Activated T-cell treated with anti-CD3 and anti-CD28 coated beads, Interleukin-2, amount 50 U/mL, for 72 hours (primary cell): ENCODE data around the gene TRIO. TPM values are rescaled to one million over a fixed set of nuclear protein-coding genes. Genes with fewer than 3 reads are reported as not detected.
"Not testable (repeated sequence)": the region's sequence is repeated elsewhere in the genome, so short reads cannot be mapped to it uniquely, and the experiment has no call there.

Experiments used
- ATAC-seq, 2 donors: fragments of 150-1000 bp; cut with Tn5 transposase; replicated peaks in 1 of 2; 2 replicates each; pipeline ENCODE4 v1.10.0; 2021; ENCODE audit warnings: moderate library complexity in 2 of 2, mild to moderate bottlenecking in 1 of 2
- DNase-seq, 2 donors: peaks; one replicate each; pipeline ENCODE4 v3.0.0; 2021 to 2022; ENCODE audit warnings: mixed read lengths in 1 of 2
- H3K27ac Mint-ChIP-seq: one replicate; pipeline ENCODE4 v1.8.0; 2022; ENCODE audit warnings: mild to moderate bottlenecking, moderate library complexity, mixed read lengths
- H3K27me3 Mint-ChIP-seq: one replicate; pipeline ENCODE4 v1.8.0; 2022; ENCODE audit warnings: low read depth, mixed read lengths
- H3K36me3 Mint-ChIP-seq, 2 donors: one replicate each; pipeline ENCODE4 v1.8.0; 2022; ENCODE audit warnings: mixed read lengths in 2 of 2, mild to moderate bottlenecking in 1 of 2; ENCODE audit not compliant: insufficient read depth in 2 of 2
- H3K4me1 Mint-ChIP-seq: one replicate; pipeline ENCODE4 v1.8.0; 2022; ENCODE audit warnings: low read depth, mixed read lengths
- H3K4me3 Mint-ChIP-seq, 2 donors: one replicate each; pipeline ENCODE4 v1.8.0; 2022; ENCODE audit warnings: mild to moderate bottlenecking in 2 of 2, mixed read lengths in 2 of 2, moderate library complexity in 2 of 2
- H3K9me3 Mint-ChIP-seq, 2 donors: one replicate each; pipeline ENCODE4 v1.8.0; 2022; ENCODE audit warnings: mixed read lengths in 2 of 2
- total RNA-seq, 2 donors: library from RNA; stranded (reverse); gene quantifications; one replicate each; pipeline ENCODE4 v1.2.3, GENCODE V29; 2022

Gene TRIO
- total RNA-seq, 2 donors from 2014 or later = 13.2 to 14.0 TPM

DNA sequence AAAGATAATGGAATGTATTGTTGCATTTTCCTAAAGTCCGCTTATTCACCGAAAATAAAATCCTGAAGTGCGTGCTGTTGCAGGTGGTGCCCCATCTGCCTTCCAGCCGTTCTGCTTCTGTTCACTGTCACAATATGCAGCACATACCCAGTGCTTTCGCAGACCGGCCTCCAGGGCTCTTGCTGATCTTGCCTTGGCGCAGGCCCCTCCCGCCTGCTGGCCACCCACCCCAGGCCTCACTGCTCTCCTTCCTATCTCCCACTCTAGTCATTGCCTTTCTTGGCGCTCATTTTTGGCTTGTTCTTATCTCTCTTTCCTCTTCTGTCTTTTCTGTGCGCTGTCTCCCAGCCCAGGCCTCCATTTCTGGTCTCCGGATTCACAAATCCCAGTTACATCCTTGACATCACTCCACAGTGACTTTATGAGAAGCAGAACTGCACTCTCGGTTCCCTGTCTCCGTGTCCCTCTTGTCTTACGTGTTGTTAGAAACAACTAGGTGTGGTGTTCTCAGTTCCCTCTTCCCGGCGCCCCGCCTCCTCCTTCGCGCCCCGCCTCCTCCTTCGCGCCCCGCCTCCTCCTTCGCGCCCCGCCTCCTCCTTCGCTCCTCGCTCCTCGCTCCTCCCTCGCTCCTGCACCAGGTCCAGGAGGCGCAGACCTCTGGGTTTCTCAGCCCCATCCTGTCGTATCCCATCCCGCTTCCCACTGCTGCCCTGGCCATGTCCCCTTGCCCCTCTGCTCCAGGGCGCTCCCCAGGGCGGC is 236.8 kb downstream of the TRIO start:
- Mint-ChIP-seq H3K9me3 (no peaks in the 10 kb centered on the region), H3K4me3 (no peak overlapping the region), H3K36me3 (no peaks in the 10 kb centered on the region), H3K27me3 (no peaks in the 10 kb centered on the region), H3K27ac (no peak overlapping the region), H3K4me1 (no peaks in the 10 kb centered on the region)
- ATAC-seq = no peak
- DNase-seq = no peak

DNA sequence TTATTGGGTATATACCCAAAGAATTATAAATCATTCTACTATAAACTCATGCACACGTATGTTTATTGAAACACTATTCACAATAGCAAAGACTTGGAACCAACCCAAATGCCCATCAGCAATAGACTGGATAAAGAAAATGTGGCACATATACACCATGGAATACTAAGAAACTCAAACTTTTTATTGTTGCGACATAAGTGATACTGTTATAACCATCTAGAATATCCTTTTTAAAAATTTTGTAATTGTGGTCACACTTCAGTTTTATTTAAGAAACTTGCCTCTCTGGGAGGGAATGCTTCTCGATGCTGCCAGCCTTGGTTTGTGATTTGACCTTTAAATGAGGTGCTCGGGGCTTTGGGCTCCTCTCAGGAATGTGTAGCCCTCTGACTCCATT is 237.6 kb downstream of the TRIO start:
- Mint-ChIP-seq H3K4me1 (no peaks in the 10 kb centered on the region), H3K9me3 (no peaks in the 10 kb centered on the region), H3K27ac (no peak overlapping the region), H3K27me3 (no peaks in the 10 kb centered on the region), H3K4me3 (no peak overlapping the region), H3K36me3 (no peaks in the 10 kb centered on the region)
- no peak for DNase-seq
- ATAC-seq = no peak

DNA sequence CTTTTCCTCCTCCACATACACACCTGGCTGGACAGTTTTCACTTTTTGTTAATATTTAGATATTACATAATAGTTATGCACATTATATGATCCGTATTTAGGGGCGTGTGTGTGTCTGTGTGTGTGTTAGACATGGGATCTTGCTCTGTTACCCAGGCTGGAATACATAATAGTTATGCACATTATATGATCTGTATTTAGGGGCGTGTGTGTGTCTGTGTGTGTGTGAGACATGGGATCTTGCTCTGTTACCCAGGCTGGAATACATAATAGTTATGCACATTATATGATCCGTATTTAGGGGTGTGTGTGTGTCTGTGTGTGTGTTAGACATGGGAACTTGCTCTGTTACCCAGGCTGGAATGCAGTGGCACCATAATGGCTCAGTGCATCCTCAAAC is 239.5 kb downstream of the TRIO start:
- H3K36me3 Mint-ChIP-seq = no peaks in the 10 kb centered on the region
- H3K27me3 Mint-ChIP-seq = no peaks in the 10 kb centered on the region
- no peak overlapping the region for H3K4me3 Mint-ChIP-seq
- ATAC-seq (no peak), DNase-seq (no peak)
- H3K4me1 Mint-ChIP-seq = no peaks in the 10 kb centered on the region
- H3K9me3 Mint-ChIP-seq = no peaks in the 10 kb centered on the region
- H3K27ac Mint-ChIP-seq = no peak overlapping the region

GRCh38 chr5:14383923-14384322 is 240.8 kb downstream of the TRIO start:
- DNase-seq (no peak), ATAC-seq (no peak)
- Mint-ChIP-seq H3K4me1 (no peaks in the 10 kb centered on the region), H3K36me3 (no peaks in the 10 kb centered on the region), H3K4me3 (no peak overlapping the region), H3K27me3 (no peaks in the 10 kb centered on the region), H3K27ac (no peak overlapping the region), H3K9me3 (no peaks in the 10 kb centered on the region)

DNA sequence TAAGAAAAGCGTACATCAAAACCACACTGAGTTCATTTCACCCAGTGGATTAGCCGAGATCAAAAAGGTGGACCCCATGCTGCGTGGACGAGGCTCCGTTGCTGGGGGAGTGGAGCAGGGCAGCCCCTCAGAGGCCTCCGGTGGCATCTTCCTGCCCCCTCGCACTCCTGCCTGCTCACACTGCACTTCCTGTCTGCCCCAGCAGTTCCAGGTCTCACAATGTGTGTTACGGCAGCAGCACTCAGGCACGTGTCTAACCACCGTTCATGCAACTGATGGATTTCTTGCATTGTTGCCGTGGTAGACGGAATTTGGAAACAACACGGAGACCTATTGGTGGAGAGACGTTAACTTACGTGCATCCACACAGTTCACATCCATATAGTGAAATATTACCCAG is 241.9 kb downstream of the TRIO start:
- peak in 1 of 2 donors; percentile 75 for ATAC-seq

DNA sequence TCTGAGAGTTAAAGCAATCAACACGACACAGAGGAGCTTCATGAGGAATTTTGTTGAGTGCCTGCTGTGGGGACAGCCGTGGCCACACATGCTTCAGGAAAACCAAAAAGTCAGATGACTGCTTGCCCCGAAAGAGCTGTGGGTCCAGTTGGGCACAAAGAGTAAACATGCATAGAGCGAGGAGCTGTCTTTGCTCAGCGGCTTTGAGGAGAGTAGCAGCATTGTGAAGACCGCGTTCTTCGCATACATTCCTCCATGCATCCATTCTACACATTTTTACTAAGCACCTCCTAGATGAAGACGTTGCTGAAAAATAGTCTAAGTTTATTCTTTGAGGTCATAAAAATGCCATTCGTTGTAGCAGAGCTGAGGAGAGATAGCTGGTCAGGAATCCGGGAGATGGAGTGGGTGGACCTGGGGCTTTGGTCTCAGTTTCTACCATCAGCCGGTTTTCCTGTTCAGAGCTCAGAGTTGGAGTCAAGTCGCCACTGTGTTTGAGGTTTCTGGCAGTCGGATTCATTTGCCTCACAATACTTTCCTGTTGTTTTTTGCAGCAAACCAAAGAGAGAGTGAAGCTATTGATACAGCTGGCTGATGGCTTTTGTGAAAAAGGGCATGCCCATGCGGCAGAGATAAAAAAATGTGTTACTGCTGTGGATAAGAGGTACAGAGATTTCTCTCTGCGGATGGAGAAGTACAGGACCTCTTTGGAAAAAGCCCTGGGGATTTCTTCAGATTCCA is 243.9 kb downstream of the TRIO start:
- Mint-ChIP-seq H3K4me1 (no peaks in the 10 kb centered on the region), H3K9me3 (no peaks in the 10 kb centered on the region), H3K27ac (no peak overlapping the region), H3K36me3 (no peaks in the 10 kb centered on the region), H3K4me3 (no peak overlapping the region), H3K27me3 (no peaks in the 10 kb centered on the region)
- no peak for DNase-seq
- ATAC-seq = no peak

More for the DNA sequence above, 241.9 kb downstream of the TRIO start:
- no peaks in the 10 kb centered on the region for H3K27me3 Mint-ChIP-seq
- DNase-seq = no peak
- peak overlapping the region; percentile 43 for H3K27ac Mint-ChIP-seq
- no peaks in the 10 kb centered on the region for H3K9me3 Mint-ChIP-seq
- H3K4me3 Mint-ChIP-seq = peak overlapping the region in 1 of 2 donors; percentile 4
- H3K36me3 Mint-ChIP-seq = no peaks in the 10 kb centered on the region
- H3K4me1 Mint-ChIP-seq = no peaks in the 10 kb centered on the region

DNA sequence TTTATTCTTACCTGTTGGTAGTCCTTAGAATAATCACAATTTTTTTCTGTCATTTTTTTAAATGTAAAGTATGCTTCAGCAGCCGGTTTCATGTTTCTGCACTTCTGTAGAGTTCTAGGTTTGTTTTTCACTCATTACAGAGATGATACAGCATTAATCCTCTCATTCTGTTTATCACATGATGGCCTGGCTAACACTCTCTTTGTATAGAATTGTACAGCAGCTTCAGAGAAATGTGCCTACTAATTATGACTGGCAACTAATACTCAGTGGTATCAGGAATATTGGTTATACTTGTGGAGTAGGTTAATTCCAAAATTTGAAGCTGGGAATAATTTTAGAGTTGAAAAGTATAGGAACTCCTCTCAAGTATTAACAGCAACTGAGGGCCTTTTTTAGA is 245.6 kb downstream of the TRIO start:
- Mint-ChIP-seq H3K27me3 (no peaks in the 10 kb centered on the region), H3K9me3 (no peaks in the 10 kb centered on the region), H3K4me1 (no peaks in the 10 kb centered on the region), H3K4me3 (no peak overlapping the region), H3K36me3 (no peaks in the 10 kb centered on the region), H3K27ac (no peak overlapping the region)
- ATAC-seq (no peak), DNase-seq (no peak)

DNA sequence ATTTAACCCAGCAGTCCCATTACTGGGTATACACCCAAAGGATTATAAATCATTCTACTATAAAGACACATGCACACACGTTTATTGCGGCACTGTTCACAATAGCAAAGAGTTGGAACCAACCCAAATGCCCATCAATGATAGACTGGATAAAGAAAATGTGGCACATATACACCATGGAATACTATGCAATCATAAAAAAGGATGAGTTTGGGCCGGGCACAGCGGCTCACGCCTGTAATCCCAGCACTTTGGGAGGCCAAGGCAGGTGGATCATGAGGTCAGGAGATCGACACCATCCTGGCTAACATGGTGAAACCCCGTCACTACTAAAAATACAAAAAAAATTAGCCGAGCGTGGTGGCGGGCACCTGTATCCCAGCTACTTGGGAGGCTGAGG is 249.4 kb downstream of the TRIO start:
- not testable (repeated sequence) for H3K9me3 Mint-ChIP-seq, H3K4me1 Mint-ChIP-seq, H3K4me3 Mint-ChIP-seq, ATAC-seq, H3K27ac Mint-ChIP-seq, H3K36me3 Mint-ChIP-seq, H3K27me3 Mint-ChIP-seq, DNase-seq

- Mint-ChIP-seq H3K27ac (no peak overlapping the region), H3K27me3 (no peaks in the 10 kb centered on the region), H3K4me1 (no peaks in the 10 kb centered on the region), H3K9me3 (no peaks in the 10 kb centered on the region), H3K36me3 (no peaks in the 10 kb centered on the region), H3K4me3 (no peak overlapping the region)
- DNase-seq = no peak
- no peak for ATAC-seq
Observed at GRCh38 chr5:14394365-14394764, 251.2 kb downstream of the TRIO start.

DNA sequence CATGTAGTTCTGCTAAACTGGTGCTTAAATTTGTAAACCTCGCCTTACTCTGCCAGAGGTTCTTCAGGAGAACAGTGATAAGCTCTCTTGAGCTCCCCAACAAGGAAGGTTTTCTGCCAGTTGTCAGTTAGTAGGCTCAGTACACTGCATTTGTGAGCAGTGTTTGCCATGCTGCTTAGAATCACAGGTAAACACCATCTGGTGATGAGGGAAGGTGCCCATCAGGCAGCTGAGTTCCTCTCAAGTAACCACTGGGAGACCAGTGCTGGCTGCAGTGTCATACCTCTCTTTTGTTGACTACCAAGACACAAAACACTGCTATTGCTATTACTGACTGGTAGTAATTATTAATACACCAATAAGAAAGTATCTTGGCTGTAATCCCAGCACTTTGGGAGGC is 252.3 kb downstream of the TRIO start:
- peaks cover 10% of the 10 kb centered on the region for H3K4me1 Mint-ChIP-seq
- no peak for DNase-seq
- H3K36me3 Mint-ChIP-seq = no peaks in the 10 kb centered on the region

GRCh38 chr5:14396066-14396465 is 252.9 kb downstream of the TRIO start:
- Mint-ChIP-seq H3K9me3 (no peaks in the 10 kb centered on the region), H3K27ac (no peak overlapping the region), H3K27me3 (no peaks in the 10 kb centered on the region), H3K4me1 (peaks cover 17% of the 10 kb centered on the region), H3K4me3 (no peak overlapping the region), H3K36me3 (no peaks in the 10 kb centered on the region)
- DNase-seq (no peak), ATAC-seq (no peak)

More for the DNA sequence above, 252.3 kb downstream of the TRIO start:
- Mint-ChIP-seq H3K9me3 (no peaks in the 10 kb centered on the region), H3K4me3 (no peak overlapping the region), H3K27me3 (no peaks in the 10 kb centered on the region), H3K27ac (no peak overlapping the region)
- ATAC-seq = no peak

DNA sequence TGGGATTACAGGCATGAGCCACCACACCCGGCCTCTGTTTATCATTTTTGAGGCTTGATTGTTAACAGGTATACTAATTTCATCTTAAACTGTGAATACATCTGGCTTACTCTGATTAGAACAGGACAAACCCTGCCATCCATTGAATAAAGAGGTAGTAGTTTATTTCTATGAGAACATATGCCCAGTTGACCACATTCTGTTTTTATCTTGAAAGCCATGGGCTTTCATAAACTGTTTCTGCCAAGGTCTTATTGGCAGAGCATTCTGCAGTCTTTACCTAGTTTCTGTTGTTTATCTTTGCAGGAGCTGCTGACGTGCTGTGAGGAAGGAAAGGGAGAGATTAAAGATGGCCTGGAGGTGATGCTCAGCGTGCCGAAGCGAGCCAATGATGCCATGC is 253.6 kb downstream of the TRIO start:
- no peaks in the 10 kb centered on the region for H3K9me3 Mint-ChIP-seq

DNA sequence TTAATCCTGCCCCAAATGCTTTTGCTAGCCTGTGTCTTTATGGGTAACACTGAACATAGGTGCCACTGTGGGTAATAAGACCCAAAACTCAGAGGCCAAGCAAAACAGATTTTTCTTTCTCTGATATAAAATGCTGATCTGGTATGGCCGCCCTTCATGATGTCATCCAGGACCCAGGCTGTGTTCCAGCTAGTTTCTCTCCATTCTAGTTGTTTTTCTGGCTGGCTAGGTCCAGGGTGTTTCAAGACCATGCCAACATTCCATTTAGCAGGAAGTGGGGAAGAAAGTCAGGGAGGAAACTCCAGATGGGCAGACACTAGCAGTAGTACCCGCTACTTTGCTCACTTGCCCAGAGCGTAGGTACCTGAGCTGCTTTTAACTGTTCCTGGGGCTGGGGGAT is 254.6 kb downstream of the TRIO start:
- peaks cover 5 to 7% of the 10 kb centered on the region in 2 donors for H3K36me3 Mint-ChIP-seq
- H3K9me3 Mint-ChIP-seq = peaks cover 5 to 7% of the 10 kb centered on the region in 2 donors
- no peaks in the 10 kb centered on the region for H3K27me3 Mint-ChIP-seq
- ATAC-seq = no peak
- no peak overlapping the region for H3K27ac Mint-ChIP-seq
- H3K4me1 Mint-ChIP-seq = peaks cover 24% of the 10 kb centered on the region
- DNase-seq = no peak
- H3K4me3 Mint-ChIP-seq = no peak overlapping the region

More for the DNA sequence above, 253.6 kb downstream of the TRIO start:
- no peaks in the 10 kb centered on the region for H3K27me3 Mint-ChIP-seq
- DNase-seq = no peak
- ATAC-seq = no peak
- no peak overlapping the region for H3K4me3 Mint-ChIP-seq
- H3K4me1 Mint-ChIP-seq = peaks cover 24% of the 10 kb centered on the region
- no peaks in the 10 kb centered on the region for H3K36me3 Mint-ChIP-seq
- no peak overlapping the region for H3K27ac Mint-ChIP-seq
